MM.1S (cell line): ENCODE measurements around the gene XPR1.

Experiments used
- CTCF ChIP-seq: fragments of 300-600 bp; sonication (generic); IDR thresholded peaks from 2 replicates; pipeline ENCODE4 v1.5.1; 2016; ENCODE audit warnings: antibody characterized with exemption, low read length, mixed read lengths
- EZH2phosphoT487 ChIP-seq: fragments of 300-600 bp; sonication (generic); IDR thresholded peaks from 2 replicates; pipeline ENCODE4 v1.6.1; 2018; ENCODE audit warnings: antibody characterized with exemption, low read length

DNA sequence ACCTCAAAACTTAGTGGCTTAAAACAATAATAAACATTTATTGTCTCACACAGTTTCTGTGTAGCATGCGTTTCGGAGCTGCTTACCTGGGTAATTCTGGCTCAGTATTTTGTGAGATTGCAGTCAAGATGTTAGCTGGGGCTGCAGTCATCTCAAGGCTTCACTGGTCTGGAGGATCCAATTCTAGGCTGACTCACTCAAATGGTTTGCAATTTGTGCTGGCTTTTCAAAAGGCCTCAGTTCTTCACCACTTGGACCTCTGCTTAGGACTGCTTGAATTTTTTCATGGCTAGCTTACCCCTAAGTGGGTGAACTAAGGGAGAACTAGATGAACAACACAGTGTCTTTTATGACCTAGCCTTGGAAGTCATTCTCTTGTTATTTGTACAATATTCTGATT lies 21.0 kb downstream of the XPR1 start:
- TF ChIP-seq CTCF: no peak
- no peak for TF ChIP-seq EZH2phosphoT487
